ENCODE results near the gene DMXL1.

DNA sequence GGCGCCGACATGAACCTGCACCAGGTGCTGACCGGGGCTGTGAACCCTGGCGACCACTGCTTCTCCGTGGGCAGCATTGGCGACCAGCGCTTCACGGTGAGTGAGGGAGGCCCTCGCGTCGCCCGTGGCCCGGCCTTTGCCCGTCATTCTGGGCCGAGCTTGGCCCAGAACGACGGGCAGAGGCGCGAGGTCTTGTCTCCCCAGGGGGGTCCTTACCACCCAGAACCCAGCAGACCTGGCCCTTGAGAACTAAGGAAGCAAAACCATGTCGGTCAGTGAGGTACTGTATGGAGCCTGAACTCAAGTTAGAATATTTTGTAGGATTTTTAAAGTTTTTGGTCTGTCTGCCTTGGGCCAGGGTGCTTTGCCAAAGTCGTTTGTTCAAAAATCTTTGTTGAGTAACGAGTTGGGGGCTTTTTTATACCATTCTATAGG, 691 bp downstream of the DMXL1 start:
- TF ChIP-seq, protein P1, sequence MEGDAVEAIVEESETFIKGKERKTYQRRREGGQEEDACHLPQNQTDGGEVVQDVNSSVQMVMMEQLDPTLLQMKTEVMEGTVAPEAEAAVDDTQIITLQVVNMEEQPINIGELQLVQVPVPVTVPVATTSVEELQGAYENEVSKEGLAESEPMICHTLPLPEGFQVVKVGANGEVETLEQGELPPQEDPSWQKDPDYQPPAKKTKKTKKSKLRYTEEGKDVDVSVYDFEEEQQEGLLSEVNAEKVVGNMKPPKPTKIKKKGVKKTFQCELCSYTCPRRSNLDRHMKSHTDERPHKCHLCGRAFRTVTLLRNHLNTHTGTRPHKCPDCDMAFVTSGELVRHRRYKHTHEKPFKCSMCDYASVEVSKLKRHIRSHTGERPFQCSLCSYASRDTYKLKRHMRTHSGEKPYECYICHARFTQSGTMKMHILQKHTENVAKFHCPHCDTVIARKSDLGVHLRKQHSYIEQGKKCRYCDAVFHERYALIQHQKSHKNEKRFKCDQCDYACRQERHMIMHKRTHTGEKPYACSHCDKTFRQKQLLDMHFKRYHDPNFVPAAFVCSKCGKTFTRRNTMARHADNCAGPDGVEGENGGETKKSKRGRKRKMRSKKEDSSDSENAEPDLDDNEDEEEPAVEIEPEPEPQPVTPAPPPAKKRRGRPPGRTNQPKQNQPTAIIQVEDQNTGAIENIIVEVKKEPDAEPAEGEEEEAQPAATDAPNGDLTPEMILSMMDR (IDR thresholded peaks at IDR 0.05) = no peak
- TF ChIP-seq EZH2phosphoT487 (IDR thresholded peaks at IDR 0.05) = no peak
- TF ChIP-seq EZH2 (IDR thresholded peaks at IDR 0.05) = no peak
